GM21423 (cell line): ENCODE results near the gene LHFPL3.
"Not testable (repeated sequence)": the region's sequence is repeated elsewhere in the genome, so short reads cannot be mapped to it uniquely, and the experiment has no call there.

Source experiments
- ATAC-seq: cut with Tn5 transposase; IDR thresholded peaks from one replicate; pipeline ENCODE4 v1.9.1; 2021; ENCODE audit warnings: mild to moderate bottlenecking, moderate library complexity; ENCODE audit not compliant: unreplicated experiment

The LHFPL3 gene

DNA sequence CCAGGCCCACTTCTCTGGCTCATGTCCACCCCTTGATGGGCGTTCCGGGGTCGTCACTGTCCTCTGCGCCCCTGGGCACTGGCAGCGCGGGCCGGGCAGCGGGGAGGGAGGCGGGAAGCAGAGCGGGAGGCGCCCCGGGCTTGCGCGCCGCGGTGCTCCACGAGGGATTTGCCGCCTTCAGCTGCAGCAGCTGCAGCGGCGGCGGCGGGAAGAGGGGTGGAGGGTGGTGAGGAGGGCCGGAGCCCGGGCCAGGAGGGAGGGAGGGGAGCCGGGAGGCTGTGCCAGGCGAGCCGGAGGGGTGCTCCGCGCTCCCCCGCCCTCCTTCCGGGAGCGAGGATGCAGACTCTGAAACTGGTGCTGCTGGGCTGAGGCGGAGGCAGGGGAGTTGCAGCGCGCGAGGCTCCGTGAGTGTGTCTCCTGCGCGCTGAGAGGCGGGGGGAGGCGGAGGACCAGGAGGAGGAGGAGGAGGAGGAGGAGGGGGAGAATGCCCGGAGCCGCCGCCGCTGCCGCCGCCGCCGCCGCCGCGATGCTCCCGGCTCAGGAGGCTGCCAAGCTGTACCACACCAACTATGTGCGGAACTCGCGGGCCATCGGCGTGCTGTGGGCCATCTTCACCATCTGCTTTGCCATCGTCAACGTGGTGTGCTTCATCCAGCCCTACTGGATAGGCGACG is at the start of gene LHFPL3:
Gene LHFPL3, plus strand, starts transcription at position 308 of the 674 bp plus-strand sequence.
- no peak for ATAC-seq

DNA sequence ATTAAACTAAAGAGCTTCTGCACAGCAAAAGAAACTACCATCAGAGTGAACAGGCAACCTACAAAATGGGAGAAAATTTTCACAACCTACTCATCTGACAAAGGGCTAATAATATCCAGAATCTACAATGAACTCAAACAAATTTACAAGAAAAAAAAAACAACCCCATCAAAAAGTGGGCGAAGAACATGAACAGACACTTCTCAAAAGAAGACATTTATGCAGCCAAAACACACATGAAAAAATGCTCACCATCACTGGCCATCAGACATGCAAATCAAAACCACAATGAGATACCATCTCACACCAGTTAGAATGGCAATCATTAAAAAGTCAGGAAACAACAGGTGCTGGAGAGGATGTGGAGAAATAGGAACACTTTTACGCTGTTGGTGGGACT is 46.7 kb upstream of the LHFPL3 start:
- not testable (repeated sequence) for ATAC-seq

GRCh38 chr7:104286839-104287238 is 41.6 kb upstream of the LHFPL3 start:
- no peak for ATAC-seq

DNA sequence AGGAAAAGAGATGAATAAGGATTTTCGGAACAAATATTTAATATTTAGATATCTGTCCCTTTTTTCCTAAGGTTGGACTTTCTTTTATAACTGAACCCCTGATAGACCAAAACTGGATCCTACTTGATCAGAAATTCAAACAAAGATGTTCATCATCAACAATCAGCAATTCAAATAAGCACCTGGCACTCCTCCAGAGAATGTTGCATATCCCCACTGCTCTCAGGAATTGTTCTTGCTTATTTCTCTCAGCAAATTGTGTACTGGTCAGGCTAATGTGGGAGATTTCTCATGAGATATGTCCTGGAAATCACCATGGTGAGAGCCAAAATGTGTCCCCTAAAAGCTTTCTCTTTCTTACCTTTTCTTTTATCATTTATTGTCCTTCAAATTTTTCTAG is 40.3 kb upstream of the LHFPL3 start:
- no peak for ATAC-seq

DNA sequence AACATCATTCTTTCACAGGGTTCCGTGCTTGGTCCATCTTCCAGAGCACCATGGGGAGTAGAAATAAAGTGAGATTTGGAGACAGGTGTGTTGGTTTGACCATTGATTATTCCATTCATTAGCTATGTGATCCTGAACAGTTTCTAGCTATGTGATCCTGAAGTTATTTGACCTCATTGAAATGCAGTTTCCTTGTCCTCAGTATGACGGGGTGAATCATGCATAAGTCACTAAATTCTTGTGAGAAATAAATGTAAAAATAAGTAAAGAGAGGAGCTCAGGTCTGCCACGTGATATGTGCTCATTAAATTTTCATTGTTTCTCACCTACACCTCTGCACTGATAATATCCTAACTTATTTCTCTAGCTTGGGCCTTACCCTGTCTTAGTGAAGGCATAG is 34.1 kb upstream of the LHFPL3 start:
- ATAC-seq: no peak

- ATAC-seq: no peak
These were observed 32.1 kb upstream of the LHFPL3 start for GRCh38 chr7:104296266-104296665.

DNA sequence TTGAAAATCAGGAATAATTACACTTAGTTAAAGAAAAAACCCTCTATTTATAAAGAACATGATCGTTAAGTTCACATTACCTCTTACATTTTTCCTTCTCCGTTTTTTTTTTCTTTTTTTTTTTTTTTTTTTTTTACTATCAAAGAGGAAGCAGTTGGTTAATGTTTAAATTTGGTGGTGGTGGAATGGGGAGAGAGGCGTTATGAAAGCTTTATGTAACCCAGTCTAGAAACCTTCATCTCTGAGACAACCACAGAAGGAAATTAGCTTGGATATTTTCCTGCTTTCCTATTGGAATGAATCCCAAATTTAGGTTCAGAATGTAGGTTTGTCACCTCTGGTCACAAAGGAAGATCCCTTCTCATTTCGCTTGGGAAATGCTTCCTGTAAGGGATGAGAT is 31.5 kb upstream of the LHFPL3 start:
- ATAC-seq: no peak

GRCh38 chr7:104299323-104299722 is 29.1 kb upstream of the LHFPL3 start:
- no peak for ATAC-seq

DNA sequence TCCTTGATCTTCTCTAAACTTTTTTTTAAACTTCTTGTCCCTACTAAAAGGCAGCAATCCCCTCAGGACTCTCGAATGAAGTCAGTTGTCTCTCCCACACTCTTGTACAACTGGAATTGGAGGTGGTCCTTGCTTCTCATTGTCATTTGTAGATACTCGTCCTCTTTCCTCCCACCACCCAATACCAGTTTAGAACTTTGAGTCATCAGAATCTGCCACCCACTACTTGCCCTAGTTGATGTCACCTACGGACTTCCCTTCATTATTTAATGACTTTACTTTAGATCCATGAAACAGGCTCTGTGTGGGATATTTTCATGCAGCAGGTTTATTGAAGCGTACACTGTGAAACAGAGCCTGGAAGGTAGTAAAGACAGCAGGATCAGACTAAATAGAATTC is 28.6 kb upstream of the LHFPL3 start:
- ATAC-seq: no peak

DNA sequence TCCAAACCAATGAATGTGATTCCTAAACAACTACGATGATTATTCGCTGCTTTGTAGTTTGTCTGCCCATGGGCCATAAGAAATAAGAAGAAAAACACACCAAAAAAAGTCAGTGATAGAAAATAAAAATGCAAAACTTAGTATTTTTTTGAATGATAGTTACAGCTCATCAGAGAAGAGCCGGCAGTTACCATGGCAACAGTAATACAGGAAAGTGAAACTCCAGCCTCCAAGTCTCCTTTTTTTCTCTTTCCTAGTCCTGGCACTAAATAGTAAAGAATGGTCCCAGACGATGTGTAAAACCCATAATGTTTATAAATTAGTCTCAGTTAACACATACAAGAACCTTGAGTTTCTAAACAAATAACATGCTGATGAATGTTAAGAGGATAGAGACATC is 21.6 kb upstream of the LHFPL3 start:
- no peak for ATAC-seq

- ATAC-seq: no peak
These were observed 10.3 kb upstream of the LHFPL3 start for GRCh38 chr7:104317948-104318629.

DNA sequence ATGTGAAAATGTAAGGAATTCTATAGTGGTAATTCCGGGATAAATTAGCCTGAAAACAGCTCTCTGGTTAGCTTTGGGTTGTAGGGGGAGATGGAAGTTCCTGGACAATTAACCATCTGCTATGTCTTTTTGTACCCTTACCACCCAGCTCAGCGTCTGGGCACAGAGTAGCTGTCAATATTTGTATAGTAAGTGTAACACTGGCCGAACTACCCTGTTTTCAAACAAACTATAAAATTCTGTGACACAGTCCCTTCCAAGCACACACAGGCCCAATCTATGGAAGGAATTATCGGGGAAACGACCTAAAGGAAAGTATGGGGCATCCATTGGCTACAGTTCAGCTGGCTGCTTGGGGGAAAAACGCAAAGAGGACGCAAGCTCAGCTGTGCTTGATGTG is 869 bp upstream of the LHFPL3 start:
- no peak for ATAC-seq

DNA sequence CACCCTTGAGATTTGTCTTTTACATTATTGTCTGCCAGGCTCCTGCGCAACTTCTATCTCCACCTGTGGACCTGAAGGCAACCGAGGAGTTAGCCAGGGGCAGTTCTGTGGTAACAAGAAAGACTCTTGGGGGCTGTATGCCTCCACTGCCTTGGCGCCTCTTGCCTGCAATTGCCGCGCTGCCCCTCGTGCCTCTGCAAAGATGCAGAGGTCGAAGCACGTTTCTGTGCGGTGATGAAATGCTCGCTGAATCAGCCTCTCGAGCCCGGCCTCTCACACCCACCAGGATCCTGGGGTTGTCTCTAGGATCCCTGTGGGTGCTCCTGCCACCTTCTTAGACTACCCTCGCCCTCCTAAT is 486 bp upstream of the LHFPL3 start:
- ATAC-seq: no peak

GRCh38 chr7:104328970-104329825 is 795 bp downstream of the LHFPL3 start:
- no peak for ATAC-seq

DNA sequence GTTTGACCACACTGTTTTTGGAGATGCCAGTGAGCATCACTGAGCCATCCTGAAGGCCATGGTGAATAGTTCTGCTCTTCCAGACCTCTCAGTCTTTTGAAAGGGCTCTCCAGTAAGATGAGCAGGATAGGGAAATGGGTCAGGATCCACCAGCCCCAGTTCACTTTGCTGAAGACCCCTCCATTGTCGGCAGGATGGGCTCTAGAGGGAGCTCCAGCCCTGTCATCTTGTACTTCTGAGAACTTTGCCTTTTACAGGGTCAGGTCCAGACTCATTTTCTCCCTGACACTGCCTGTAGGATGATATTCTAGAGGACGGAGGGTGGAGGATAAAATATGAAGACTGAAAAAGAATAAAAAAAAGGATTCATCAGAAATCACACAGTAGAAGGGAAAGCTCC is 13.1 kb downstream of the LHFPL3 start:
- no peak for ATAC-seq

DNA sequence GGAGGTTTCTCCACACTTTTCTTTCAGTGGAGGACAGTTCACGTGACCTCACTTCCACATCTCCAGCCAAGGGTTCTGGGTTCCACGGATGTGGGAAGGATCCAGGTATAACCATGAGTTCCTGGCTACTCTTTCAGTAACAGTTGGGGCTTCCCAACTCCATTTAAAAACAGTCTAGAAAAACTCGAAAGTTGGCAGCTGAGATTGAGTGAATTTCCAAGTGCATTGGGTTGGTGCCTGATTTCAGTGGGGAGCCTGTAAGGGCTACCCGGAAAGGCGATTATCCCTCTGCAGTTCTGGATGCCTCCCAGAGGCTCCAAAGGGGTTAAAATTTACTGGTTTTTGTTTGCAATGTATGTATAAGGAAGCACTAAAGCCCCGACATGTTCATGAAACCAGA is 24.3 kb downstream of the LHFPL3 start:
- no peak for ATAC-seq

DNA sequence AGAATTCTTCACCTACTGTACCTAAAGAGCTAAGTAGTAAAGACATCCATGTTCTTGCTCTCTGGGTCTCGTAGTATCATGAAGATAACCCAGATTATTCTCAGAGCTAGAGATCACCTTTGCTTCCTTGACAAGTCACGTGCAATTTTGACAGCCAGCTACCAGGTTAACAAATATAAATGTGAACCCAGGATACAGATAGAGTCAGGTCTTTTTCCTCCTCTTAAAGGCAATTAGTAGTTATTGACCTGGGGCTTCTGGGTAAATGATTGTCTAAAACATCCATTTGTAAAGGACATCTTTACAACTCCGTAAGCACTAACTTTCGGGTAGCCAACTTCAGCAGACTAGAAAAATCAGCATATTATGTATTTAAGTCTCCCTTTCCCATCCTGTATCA is 28.8 kb downstream of the LHFPL3 start:
- ATAC-seq: no peak

DNA sequence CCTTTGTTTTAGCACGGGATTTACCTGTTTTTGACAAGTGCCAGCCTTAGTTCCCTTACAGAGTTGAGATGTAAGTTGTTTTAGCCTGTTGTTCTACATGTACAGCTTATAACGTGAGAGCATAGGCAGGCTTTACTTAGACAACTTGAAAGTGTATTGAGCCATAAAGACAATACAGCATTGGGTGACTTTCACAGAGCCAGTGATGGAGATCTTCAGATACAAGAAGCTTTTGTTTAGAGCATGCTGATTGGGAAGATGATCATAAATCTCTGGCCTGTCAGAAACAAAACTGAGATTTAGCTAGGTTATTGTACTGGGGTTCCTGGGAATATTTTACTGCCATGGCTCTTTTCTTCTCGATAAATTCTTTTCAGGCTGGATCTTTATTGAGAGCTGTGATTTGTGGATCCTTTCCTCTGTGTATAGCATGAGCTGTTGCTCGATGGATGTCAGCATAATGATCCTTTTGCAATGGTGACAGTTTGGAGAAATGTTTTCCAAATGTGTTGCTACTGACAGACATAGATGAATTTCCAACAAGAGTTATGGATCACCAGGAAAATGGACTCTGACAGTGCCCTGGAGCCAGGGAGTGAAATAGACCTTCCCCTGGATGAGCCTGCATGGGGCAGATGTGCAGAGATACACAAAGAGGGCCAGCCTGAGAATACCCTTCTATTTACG is 30.2 kb downstream of the LHFPL3 start:
- no peak for ATAC-seq

GRCh38 chr7:104362756-104363155 is 34.4 kb downstream of the LHFPL3 start:
- no peak for ATAC-seq

GRCh38 chr7:104363355-104363754 is 35.0 kb downstream of the LHFPL3 start:
- no peak for ATAC-seq

GRCh38 chr7:104366390-104366789 is 38.0 kb downstream of the LHFPL3 start:
- ATAC-seq: no peak
